AG10803 (cell line): ENCODE results near the gene AIG1.
A peak's percentile ranks its signal among the peaks of the same experiment; 100 is the strongest.

Experiments
- DNase-seq: peaks from one replicate; pipeline ENCODE4 v3.0.0; 2010; ENCODE audit warnings: low read depth
- H3K4me3 ChIP-seq: 2 replicates; pipeline ENCODE4 v1.5.1; 2011; ENCODE audit warnings: mild to moderate bottlenecking, low read length, control low read depth
- CTCF ChIP-seq: conservative IDR thresholded peaks from 2 replicates; pipeline ENCODE4 v1.5.1; 2011; ENCODE audit warnings: mild to moderate bottlenecking, low read length, control low read depth, inconsistent platforms

AIG1 gene

GRCh38 chr6:143357152-143357551 lies 296.5 kb downstream of the AIG1 start:
- DNase-seq = no peak
- TF ChIP-seq CTCF = no peak
- H3K4me3 ChIP-seq = no peak overlapping the region

- no peak for TF ChIP-seq CTCF
- H3K4me3 ChIP-seq = no peak overlapping the region
- DNase-seq = no peak
Observed at GRCh38 chr6:143357561-143358255, 297.0 kb downstream of the AIG1 start.

- no peak for DNase-seq
- H3K4me3 ChIP-seq = no peak overlapping the region
- TF ChIP-seq CTCF = no peak
Observed at GRCh38 chr6:143361536-143362191, 301.0 kb downstream of the AIG1 start.

- DNase-seq = no peak
- H3K4me3 ChIP-seq = no peak overlapping the region
- TF ChIP-seq CTCF = no peak
Observed at GRCh38 chr6:143362192-143362558, 301.5 kb downstream of the AIG1 start.

DNA sequence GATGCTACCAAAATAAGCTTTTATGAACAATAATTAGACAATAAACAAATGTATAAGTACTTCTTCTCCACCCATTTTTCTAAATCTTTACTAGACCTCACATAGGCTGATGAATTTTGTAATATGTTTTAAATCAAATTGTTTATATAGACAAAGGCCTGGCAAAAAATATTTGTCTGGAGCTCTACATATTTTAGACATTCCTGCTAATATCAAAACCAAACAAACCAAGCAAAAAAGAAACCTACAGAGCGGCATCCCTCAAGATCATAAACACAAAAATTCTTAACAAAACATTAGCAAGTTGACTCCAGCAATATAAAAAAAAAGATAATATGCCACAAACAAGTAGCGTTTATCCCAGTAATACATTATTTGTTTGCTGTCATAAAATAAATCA lies 302.6 kb downstream of the AIG1 start:
- H3K4me3 ChIP-seq = no peak overlapping the region
- no peak for TF ChIP-seq CTCF
- no peak for DNase-seq

- TF ChIP-seq CTCF = no peak
- H3K4me3 ChIP-seq = no peak overlapping the region
- DNase-seq = peak; percentile 20
Observed at GRCh38 chr6:143368426-143368825, 307.7 kb downstream of the AIG1 start.

DNA sequence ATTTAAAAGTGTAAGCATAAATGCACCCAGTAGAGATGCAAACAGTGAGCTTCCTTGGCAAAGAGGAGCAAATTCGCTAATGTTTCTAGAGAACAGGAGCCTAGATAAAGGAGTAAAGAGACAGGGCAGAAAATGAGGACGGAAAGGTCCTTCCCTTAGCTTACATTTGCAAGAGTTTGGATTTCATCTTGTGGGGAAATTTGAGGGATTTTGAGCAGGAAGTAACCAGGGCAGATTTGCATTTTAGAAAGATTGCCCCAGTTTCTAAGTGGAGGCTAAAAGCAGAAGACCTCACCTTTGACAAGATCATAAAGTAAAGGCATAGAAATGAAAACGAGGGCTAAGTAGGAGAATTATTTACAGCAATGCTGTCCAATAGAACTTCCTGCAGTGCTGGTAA lies 309.3 kb downstream of the AIG1 start:
- TF ChIP-seq CTCF = no peak

More for the DNA sequence above, 309.3 kb downstream of the AIG1 start:
- DNase-seq = no peak
- no peak overlapping the region for H3K4me3 ChIP-seq
